Measurements from ENCODE around the gene DENND1C. TPM values are rescaled to one million over a fixed set of nuclear protein-coding genes. Genes with fewer than 3 reads are reported as not detected.

Gene DENND1C
- total and polyA plus RNA-seq, 7 experiments from 2014 or later: 57.3 to 142 (median 118) TPM

Other genes with a start within 250 kb of the DENND1C start
- gene MLLT1, start 201.8 kb downstream of the DENND1C start, total RNA-seq: 10 to 100 TPM; 33.3 to 47.5 (median 39.0) TPM
- gene MLLT1, start 201.8 kb downstream of the DENND1C start, polyA plus RNA-seq: 1 to 10 TPM in 1 of 2 donors, under 1 TPM in 1; 0.57 to 1.8 TPM
- gene ACER1, start 148.2 kb downstream of the DENND1C start, total RNA-seq: 1 to 10 TPM in 2 of 5 experiments, under 1 TPM in 3; 0.65 to 2.9 (median 0.87) TPM
- gene ACER1, start 148.2 kb downstream of the DENND1C start, polyA plus RNA-seq: 1 to 10 TPM; 1.1 to 3.9 TPM
- 100 to 1,000 TPM in 1 of 5 experiments, 10 to 100 TPM in 4; 53.2 to 129 (median 75.9) TPM for gene CLPP, start 120.3 kb downstream of the DENND1C start, total RNA-seq
- gene CLPP, start 120.3 kb downstream of the DENND1C start, polyA plus RNA-seq: 100 to 1,000 TPM; 156 to 196 TPM
- 10 to 100 TPM; 33.6 to 90.1 (median 72.9) TPM for gene ALKBH7, start 109.0 kb downstream of the DENND1C start, total RNA-seq
- gene ALKBH7, start 109.0 kb downstream of the DENND1C start, polyA plus RNA-seq: 100 to 1,000 TPM; 129 to 142 TPM
- 1 to 10 TPM; 1.8 to 4.0 (median 2.8) TPM for gene PSPN, start 105.9 kb downstream of the DENND1C start, total RNA-seq
- gene PSPN, start 105.9 kb downstream of the DENND1C start, polyA plus RNA-seq: under 1 TPM; 0.60 to 0.91 TPM
- 10 to 100 TPM; 51.5 to 71.6 (median 61.3) TPM for gene GTF2F1, start 88.6 kb downstream of the DENND1C start, total RNA-seq
- 10 to 100 TPM; 17.9 to 33.3 TPM for gene GTF2F1, start 88.6 kb downstream of the DENND1C start, polyA plus RNA-seq
- gene KHSRP, start 57.0 kb downstream of the DENND1C start, total RNA-seq: 100 to 1,000 TPM; 142 to 276 (median 152) TPM
- 10 to 100 TPM; 12.5 to 20.9 TPM for gene KHSRP, start 57.0 kb downstream of the DENND1C start, polyA plus RNA-seq
- under 1 TPM in 1 of 5 experiments, not detected in 4; 0.32 TPM for gene SLC25A41, start 48.0 kb downstream of the DENND1C start, total RNA-seq
- gene SLC25A41, start 48.0 kb downstream of the DENND1C start, polyA plus RNA-seq: not detected
- 10 to 100 TPM in 4 of 5 experiments, 1 to 10 TPM in 1; 9.0 to 31.3 (median 22.0) TPM for gene SLC25A23, start 22.0 kb downstream of the DENND1C start, total RNA-seq
- gene SLC25A23, start 22.0 kb downstream of the DENND1C start, polyA plus RNA-seq: 10 to 100 TPM; 18.8 to 35.0 TPM
- gene CRB3, start 17.5 kb downstream of the DENND1C start, total RNA-seq: 1 to 10 TPM in 4 of 5 experiments, under 1 TPM in 1; 0.44 to 8.6 (median 5.7) TPM
- gene CRB3, start 17.5 kb downstream of the DENND1C start, polyA plus RNA-seq: 10 to 100 TPM in 1 of 2 donors, 1 to 10 TPM in 1; 6.5 to 10.1 TPM
- 1 to 10 TPM; 1.5 to 7.6 (median 2.6) TPM for gene TUBB4A, start 20.5 kb upstream of the DENND1C start, total RNA-seq
- gene TUBB4A, start 20.5 kb upstream of the DENND1C start, polyA plus RNA-seq: 1 to 10 TPM; 1.5 to 4.5 TPM
- gene TNFSF9, start 49.2 kb upstream of the DENND1C start, total RNA-seq: 1 to 10 TPM in 3 of 5 experiments, under 1 TPM in 1, not detected in 1; 0.38 to 3.9 (median 3.0) TPM
- gene TNFSF9, start 49.2 kb upstream of the DENND1C start, polyA plus RNA-seq: not detected
- 10 to 100 TPM in 1 of 5 experiments, 1 to 10 TPM in 1, not detected in 3; 1.2 to 39.6 TPM for gene CD70, start 109.4 kb upstream of the DENND1C start, total RNA-seq
- gene CD70, start 109.4 kb upstream of the DENND1C start, polyA plus RNA-seq: not detected
- gene TNFSF14, start 188.4 kb upstream of the DENND1C start, total RNA-seq: 10 to 100 TPM in 1 of 5 experiments, 1 to 10 TPM in 4; 1.0 to 20.5 (median 1.8) TPM
- 1 to 10 TPM; 1.3 to 1.9 TPM for gene TNFSF14, start 188.4 kb upstream of the DENND1C start, polyA plus RNA-seq
- 1 to 10 TPM in 3 of 5 experiments, under 1 TPM in 2; 0.57 to 3.7 (median 1.8) TPM for gene C3, start 238.9 kb upstream of the DENND1C start, total RNA-seq
- gene C3, start 238.9 kb upstream of the DENND1C start, polyA plus RNA-seq: not detected

Measured in naive thymus-derived CD4-positive, alpha-beta T cell (primary cell).